Progenitor cell of endocrine pancreas (in vitro differentiated cells): ENCODE measurements around the gene OR9Q1. TPM values are rescaled to one million over a fixed set of nuclear protein-coding genes. Genes with fewer than 3 reads are reported as not detected.

Experiments used
- DNase-seq: peaks from one replicate; pipeline ENCODE4 v3.0.0; 2021; ENCODE audit warnings: low spot score; ENCODE audit not compliant: unreplicated experiment
- H3K27ac Mint-ChIP-seq: 2 replicates; pipeline ENCODE4 v1.8.0; 2021; ENCODE audit warnings: mild to moderate bottlenecking, moderate library complexity, mixed read lengths
- H3K27me3 Mint-ChIP-seq: 2 replicates; pipeline ENCODE4 v1.8.0; 2021; ENCODE audit warnings: mixed read lengths
- H3K36me3 Mint-ChIP-seq: 2 replicates; pipeline ENCODE4 v1.8.0; 2022; ENCODE audit warnings: mixed read lengths; ENCODE audit not compliant: insufficient read depth
- H3K4me1 Mint-ChIP-seq: 2 replicates; pipeline ENCODE4 v1.8.0; 2021; ENCODE audit warnings: low read depth, mixed read lengths
- H3K4me3 Mint-ChIP-seq: 2 replicates; pipeline ENCODE4 v1.8.0; 2021; ENCODE audit warnings: low read depth, mild to moderate bottlenecking, moderate library complexity, mixed read lengths
- H3K9me3 Mint-ChIP-seq: 2 replicates; pipeline ENCODE4 v1.8.0; 2021; ENCODE audit warnings: low read depth, mixed read lengths
- CTCF ChIP-seq: fragments of 200-600 bp; sonication (generic); IDR thresholded peaks from one replicate; pipeline ENCODE4 v1.5.0; 2021; ENCODE audit warnings: antibody characterized with exemption, mild to moderate bottlenecking; ENCODE audit not compliant: unreplicated experiment
- total RNA-seq: library from RNA; stranded (reverse); gene quantifications from 2 replicates; pipeline ENCODE4 v1.2.1, GENCODE V29; 2021

The OR9Q1 gene
- total RNA-seq, 1 donor from 2014 or later: not detected

DNA sequence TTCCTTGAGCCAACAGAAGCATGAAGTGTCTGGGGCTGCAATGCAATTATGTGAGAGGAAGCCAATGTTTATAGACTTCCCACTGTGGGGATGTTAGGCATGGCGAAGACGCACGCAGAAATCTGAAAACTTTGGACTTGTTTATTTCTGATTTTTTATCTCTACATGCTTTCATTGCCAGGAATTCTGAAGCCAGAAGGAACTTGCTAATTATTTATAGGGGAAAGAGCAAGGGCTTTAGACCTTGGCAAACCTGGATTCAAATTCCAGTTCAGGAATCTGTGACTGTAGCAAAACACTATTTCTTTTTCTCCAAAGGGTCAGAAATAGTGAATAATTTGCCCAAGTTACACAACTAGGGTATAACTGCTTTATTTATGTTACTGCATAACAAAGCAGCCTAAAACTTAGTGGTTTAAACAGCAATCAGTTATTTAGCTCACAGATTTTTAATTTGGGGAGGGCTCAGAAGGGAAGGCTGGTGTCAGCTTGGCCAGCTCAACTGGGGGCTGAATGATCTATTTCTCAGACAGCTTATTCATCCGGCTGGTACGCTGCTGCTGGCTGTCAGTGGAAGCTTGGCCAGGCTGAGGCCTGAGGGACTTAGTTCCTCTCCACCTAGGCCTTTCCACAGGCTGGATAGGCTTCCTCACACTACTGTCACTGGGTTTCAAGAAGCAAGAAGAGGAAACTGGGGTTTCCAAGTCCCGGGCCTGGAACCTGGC, 5.2 kb downstream of the OR9Q1 start:
- peaks cover 1% of the 10 kb centered on the region for H3K4me1 Mint-ChIP-seq
- no peak for DNase-seq
- H3K36me3 Mint-ChIP-seq: peaks cover 2% of the 10 kb centered on the region
- H3K9me3 Mint-ChIP-seq: peaks cover 16% of the 10 kb centered on the region
- no peaks in the 10 kb centered on the region for H3K27me3 Mint-ChIP-seq
- no peak overlapping the region for H3K27ac Mint-ChIP-seq
- TF ChIP-seq CTCF: no peak
- H3K4me3 Mint-ChIP-seq: no peak overlapping the region

- H3K27ac Mint-ChIP-seq: no peak within 1 kb of the TSS
- H3K4me3 Mint-ChIP-seq: no peak within 1 kb of the TSS
- H3K9me3 Mint-ChIP-seq: peaks cover 16% of the 10 kb centered on the region
- no peak for DNase-seq
- TF ChIP-seq CTCF: no peak
- no peaks in the 10 kb centered on the region for H3K27me3 Mint-ChIP-seq
- peaks cover 2% of the 10 kb centered on the region for H3K36me3 Mint-ChIP-seq
- H3K4me1 Mint-ChIP-seq: peaks cover 1% of the 10 kb centered on the region
These were observed 7.0 kb downstream of the OR9Q1 start, which contains the start of gene OR6Q1 for GRCh38 chr11:58030653-58031052. Gene OR6Q1, plus strand, starts transcription at chr11:58030953. Its CDS starts 0 bp downstream, at chr11:58030953.

GRCh38 chr11:58034471-58034870, 10.8 kb downstream of the OR9Q1 start:
- H3K4me1 Mint-ChIP-seq: peaks cover under 1% of the 10 kb centered on the region
- H3K9me3 Mint-ChIP-seq: peaks cover 26% of the 10 kb centered on the region
- peaks cover 6% of the 10 kb centered on the region for H3K36me3 Mint-ChIP-seq
- DNase-seq: no peak
- TF ChIP-seq CTCF: no peak
- no peak overlapping the region for H3K27ac Mint-ChIP-seq
- no peaks in the 10 kb centered on the region for H3K27me3 Mint-ChIP-seq
- H3K4me3 Mint-ChIP-seq: no peak overlapping the region

DNA sequence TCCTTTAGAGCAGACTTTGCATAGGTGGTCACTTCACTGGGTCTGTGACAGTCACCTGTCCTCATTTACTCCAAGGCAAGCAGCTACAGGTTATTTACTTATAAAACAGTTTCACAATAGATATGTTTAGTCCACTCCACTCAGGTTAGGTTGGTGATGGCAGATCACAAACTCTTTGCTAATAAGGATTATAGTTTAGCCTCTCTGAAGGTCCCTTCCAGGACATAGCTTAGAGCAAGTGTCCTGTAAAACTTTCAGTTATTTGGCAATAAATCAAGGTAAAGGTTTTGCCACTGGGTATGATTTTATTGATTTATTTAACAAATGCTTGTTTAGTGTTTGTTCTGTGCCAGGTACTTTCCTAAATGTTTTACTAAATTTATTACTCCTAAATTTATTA, 15.9 kb downstream of the OR9Q1 start:
- no peak for DNase-seq
- Mint-ChIP-seq H3K9me3 (peaks cover 22% of the 10 kb centered on the region), H3K36me3 (peaks cover 5% of the 10 kb centered on the region), H3K27ac (peak overlapping the region; percentile 16), H3K4me3 (no peak overlapping the region), H3K4me1 (peaks cover 1% of the 10 kb centered on the region), H3K27me3 (no peaks in the 10 kb centered on the region)
- no peak for TF ChIP-seq CTCF

DNA sequence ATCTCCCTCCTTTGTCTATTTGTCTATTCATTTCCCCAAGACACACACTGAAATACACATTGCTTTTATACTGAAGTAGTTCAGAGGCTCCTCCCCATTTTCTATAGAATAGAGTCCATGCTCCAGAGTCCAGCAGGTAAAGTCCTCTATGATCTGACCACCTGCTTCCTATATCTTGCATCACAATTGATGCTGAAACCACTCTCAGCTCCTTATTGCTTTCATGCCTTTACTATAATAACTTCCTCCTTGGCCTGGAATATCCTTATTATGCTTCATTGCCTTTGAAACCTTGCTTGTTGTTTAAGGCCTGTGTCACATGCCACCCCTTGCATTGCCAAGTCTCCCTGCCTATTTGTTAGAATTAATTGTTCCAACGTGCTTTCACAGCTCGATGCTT, 19.7 kb downstream of the OR9Q1 start:
- no peak for TF ChIP-seq CTCF
- H3K4me3 Mint-ChIP-seq: no peak overlapping the region
- H3K9me3 Mint-ChIP-seq: peaks cover 20% of the 10 kb centered on the region

More for the DNA sequence above, 19.7 kb downstream of the OR9Q1 start:
- no peaks in the 10 kb centered on the region for H3K27me3 Mint-ChIP-seq
- peaks cover 4% of the 10 kb centered on the region for H3K36me3 Mint-ChIP-seq
- no peak overlapping the region for H3K27ac Mint-ChIP-seq
- H3K4me1 Mint-ChIP-seq: peaks cover 13% of the 10 kb centered on the region
- DNase-seq: no peak
